ENCODE measurements around the gene FGFRL1.

The FGFRL1 gene

GRCh38 chr4:1075809-1076699, 64.6 kb downstream of the FGFRL1 start:
- DNase-seq (ENCODE audit: low spot score) = no peak
